Right lobe of liver (tissue), 4 donors: ENCODE measurements around the gene F2R.
"Not testable (repeated sequence)": the region's sequence is repeated elsewhere in the genome, so short reads cannot be mapped to it uniquely, and the experiment has no call there.

Experiments used
- CTCF ChIP-seq, 4 donors: fragments of 200-600 bp in 3 of 4; fragments of 450-650 bp in 1 of 4; IDR thresholded peaks; one replicate each; pipeline versions ENCODE4 v1.5.1 to v1.8.0; 2016 to 2022; ENCODE audit warnings: antibody characterized with exemption in 4 of 4, mild to moderate bottlenecking in 2 of 4
- POLR2A ChIP-seq: fragments of 450-650 bp; IDR thresholded peaks from one replicate; pipeline ENCODE4 v1.6.1; 2017; ENCODE audit warnings: antibody characterized with exemption, mild to moderate bottlenecking
- donor health status: DM: no; HTN: no; CAD: no.
- donor health status: DM: no; HTN: no; CAD: no.
- donor health status: DM: no; HTN: yes; CAD: no.

GRCh38 chr5:76680826-76681225 is 35.1 kb upstream of the F2R start:
- not testable (repeated sequence) for TF ChIP-seq CTCF (IDR thresholded peaks at IDR 0.05); POLR2A
